Activated CD8-positive, alpha-beta T cell treated with anti-CD3 and anti-CD28 coated beads, Interleukin-2, amount 10 ng/mL, durations not matched to agents 7 days and 5 days (primary cell): ENCODE data around the gene RPH3AL. TPM values are rescaled to one million over a fixed set of nuclear protein-coding genes. Genes with fewer than 3 reads are reported as not detected.
"Not testable (repeated sequence)": the region's sequence is repeated elsewhere in the genome, so short reads cannot be mapped to it uniquely, and the experiment has no call there.

Experiments used
- ATAC-seq: fragments of 150-1000 bp; cut with Tn5 transposase; one replicate; pipeline ENCODE4 v1.10.0; 2021; ENCODE audit warnings: moderate library complexity
- CTCF ChIA-PET: fragments of 350-600 bp; sonication (Branson Sonifier 250); formaldehyde crosslinking; loops from one replicate; lab custom pipeline; 2021; ENCODE audit warnings: antibody characterized with exemption; lab: Charles Lee
- POLR2A ChIA-PET: fragments of 350-600 bp; sonication (Branson Sonifier 250); formaldehyde crosslinking; loops from one replicate; lab custom pipeline; 2021; ENCODE audit warnings: antibody characterized with exemption; lab: Charles Lee
- DNase-seq: peaks from one replicate; pipeline ENCODE4 v3.0.0-alpha.2; 2020
- H3K27ac Mint-ChIP-seq: one replicate; pipeline ENCODE4 v1.8.0; 2021; ENCODE audit warnings: mild to moderate bottlenecking, mixed read lengths
- H3K27me3 Mint-ChIP-seq: one replicate; pipeline ENCODE4 v1.8.0; 2021; ENCODE audit warnings: low read depth, mixed read lengths
- H3K36me3 Mint-ChIP-seq: one replicate; pipeline ENCODE4 v1.8.0; 2021; ENCODE audit warnings: low read depth, mixed read lengths
- H3K4me1 Mint-ChIP-seq: one replicate; pipeline ENCODE4 v1.8.0; 2021; ENCODE audit warnings: low read depth, mixed read lengths
- H3K4me3 Mint-ChIP-seq: one replicate; pipeline ENCODE4 v1.8.0; 2021; ENCODE audit warnings: mild to moderate bottlenecking, mixed read lengths
- H3K9me3 Mint-ChIP-seq: one replicate; pipeline ENCODE4 v1.8.0; 2022; ENCODE audit warnings: mixed read lengths; ENCODE audit not compliant: insufficient read depth
- total RNA-seq, 2 experiments: library from RNA; stranded (reverse); gene quantifications; one replicate each; pipeline ENCODE4 v1.2.3, GENCODE V29; 2021

RPH3AL gene
- total RNA-seq, 2 experiments from 2014 or later, result 2.5 to 3.8 TPM

- H3K27me3 Mint-ChIP-seq, CTCF ChIA-PET, DNase-seq, POLR2A ChIA-PET, H3K36me3 Mint-ChIP-seq, H3K4me1 Mint-ChIP-seq, H3K9me3 Mint-ChIP-seq, H3K27ac Mint-ChIP-seq, ATAC-seq, H3K4me3 Mint-ChIP-seq: not testable (repeated sequence)
Observed at GRCh38 chr17:234994-235830, 117.4 kb downstream of the RPH3AL start.

- H3K4me3 Mint-ChIP-seq, H3K9me3 Mint-ChIP-seq, H3K27ac Mint-ChIP-seq, H3K36me3 Mint-ChIP-seq, POLR2A ChIA-PET, ATAC-seq, CTCF ChIA-PET, H3K4me1 Mint-ChIP-seq, DNase-seq, H3K27me3 Mint-ChIP-seq: not testable (repeated sequence)
Observed at GRCh38 chr17:234163-234993, 118.2 kb downstream of the RPH3AL start.

GRCh38 chr17:233473-233941 is 119.1 kb downstream of the RPH3AL start:
- peaks cover 7% of the 10 kb centered on the region for H3K27me3 Mint-ChIP-seq
- no peak for DNase-seq
- H3K27ac Mint-ChIP-seq, result no peak overlapping the region
- CTCF ChIA-PET, result no interaction called here
- H3K9me3 Mint-ChIP-seq, result no peaks in the 10 kb centered on the region
- POLR2A ChIA-PET, result no interaction called here
- no peaks in the 10 kb centered on the region for H3K4me1 Mint-ChIP-seq
- H3K36me3 Mint-ChIP-seq, result no peaks in the 10 kb centered on the region
- ATAC-seq, result no peak
- H3K4me3 Mint-ChIP-seq, result no peak overlapping the region

GRCh38 chr17:231966-232807 is 120.4 kb downstream of the RPH3AL start:
- CTCF ChIA-PET, result no interaction called here
- POLR2A ChIA-PET, result no interaction called here
- Mint-ChIP-seq H3K4me1 (no peaks in the 10 kb centered on the region), H3K27me3 (peaks cover 7% of the 10 kb centered on the region), H3K9me3 (no peaks in the 10 kb centered on the region), H3K27ac (no peak overlapping the region), H3K4me3 (no peak overlapping the region), H3K36me3 (no peaks in the 10 kb centered on the region)
- no peak for DNase-seq
- no peak for ATAC-seq

- ChIA-PET CTCF (no interaction called here), POLR2A (no interaction called here)
- H3K4me3 Mint-ChIP-seq, result no peak overlapping the region
- H3K9me3 Mint-ChIP-seq, result no peaks in the 10 kb centered on the region
- H3K36me3 Mint-ChIP-seq, result no peaks in the 10 kb centered on the region
- ATAC-seq (no peak), DNase-seq (no peak)
- peak overlapping the region; percentile 22 for H3K27ac Mint-ChIP-seq
- H3K4me1 Mint-ChIP-seq, result no peaks in the 10 kb centered on the region
- H3K27me3 Mint-ChIP-seq, result peaks cover 7% of the 10 kb centered on the region
Observed at GRCh38 chr17:231191-231965, 121.2 kb downstream of the RPH3AL start.

GRCh38 chr17:230395-230770 is 122.2 kb downstream of the RPH3AL start:
- ChIA-PET CTCF (no interaction called here), POLR2A (no interaction called here)
- Mint-ChIP-seq H3K27ac (no peak overlapping the region), H3K4me3 (no peak overlapping the region), H3K4me1 (no peaks in the 10 kb centered on the region), H3K27me3 (peaks cover 7% of the 10 kb centered on the region), H3K9me3 (no peaks in the 10 kb centered on the region), H3K36me3 (no peaks in the 10 kb centered on the region)
- no peak for ATAC-seq
- DNase-seq, result no peak

- Mint-ChIP-seq H3K9me3 (no peaks in the 10 kb centered on the region), H3K4me3 (no peak overlapping the region), H3K27ac (no peak overlapping the region), H3K27me3 (peaks cover 6% of the 10 kb centered on the region), H3K36me3 (no peaks in the 10 kb centered on the region), H3K4me1 (no peaks in the 10 kb centered on the region)
- ChIA-PET POLR2A (no interaction called here), CTCF (no interaction called here)
- DNase-seq (no peak), ATAC-seq (no peak)
Observed at GRCh38 chr17:229709-230394, 122.8 kb downstream of the RPH3AL start.

- DNase-seq, result no peak
- CTCF ChIA-PET, result no interaction called here
- POLR2A ChIA-PET, result no interaction called here
Observed at GRCh38 chr17:228951-229708, 123.5 kb downstream of the RPH3AL start.

GRCh38 chr17:227946-228615 is 124.5 kb downstream of the RPH3AL start:
- ATAC-seq, result no peak
- Mint-ChIP-seq H3K4me1 (no peaks in the 10 kb centered on the region), H3K36me3 (no peaks in the 10 kb centered on the region), H3K4me3 (no peak overlapping the region), H3K9me3 (no peaks in the 10 kb centered on the region), H3K27me3 (no peaks in the 10 kb centered on the region), H3K27ac (no peak overlapping the region)
- DNase-seq, result no peak
- POLR2A ChIA-PET, result no interaction called here
- CTCF ChIA-PET, result no interaction called here

More at GRCh38 chr17:228951-229708, 123.5 kb downstream of the RPH3AL start:
- no peak overlapping the region for H3K27ac Mint-ChIP-seq
- H3K9me3 Mint-ChIP-seq, result no peaks in the 10 kb centered on the region
- H3K4me3 Mint-ChIP-seq, result no peak overlapping the region
- H3K36me3 Mint-ChIP-seq, result no peaks in the 10 kb centered on the region
- no peaks in the 10 kb centered on the region for H3K4me1 Mint-ChIP-seq
- H3K27me3 Mint-ChIP-seq, result no peaks in the 10 kb centered on the region
- no peak for ATAC-seq
